ENCODE measurements around the gene ATP13A3. TPM values are rescaled to one million over a fixed set of nuclear protein-coding genes. Genes with fewer than 3 reads are reported as not detected.

ATP13A3 gene
- total and polyA plus RNA-seq, 12 donors: 17.6 to 111 (median 63.3) TPM

- intact Hi-C loops (cut with DNase I): no loop called here
- WGBS, 4 donors: 50 to 60% (median 54%) methylated on average over 7 of the region's 7 CpGs
- Histone ChIP-seq H3K36me3 (replicated peaks in 1 of 2) (peaks cover 0 to 22% of the 10 kb centered on the region in 2 donors), H3K4me1 (replicated peaks in 1 of 2) (no peaks in the 10 kb centered on the region), H3K9me3 (replicated peaks in 1 of 3) (no peaks in the 10 kb centered on the region), H3K27ac (no peak overlapping the region), H3K4me3 (no peak overlapping the region), H3K27me3 (no peaks in the 10 kb centered on the region)
- TF ChIP-seq POLR2A (IDR thresholded peaks at IDR 0.05) (no peak), CTCF (IDR thresholded peaks at IDR 0.05) (no peak)
- DNase-seq: peak in 5 of 7 donors; percentile 29 to 57 (median 41)
These were observed 79.4 kb downstream of the ATP13A3 start for GRCh38 chr3:194407423-194407822.

GRCh38 chr3:194405766-194406165, 81.0 kb downstream of the ATP13A3 start:
- Histone ChIP-seq H3K9me3 (replicated peaks in 1 of 3) (no peaks in the 10 kb centered on the region), H3K4me3 (no peak overlapping the region), H3K27me3 (no peaks in the 10 kb centered on the region), H3K36me3 (replicated peaks in 1 of 2) (peaks cover 0 to 17% of the 10 kb centered on the region in 2 donors), H3K27ac (no peak overlapping the region), H3K4me1 (replicated peaks in 1 of 2) (no peaks in the 10 kb centered on the region)
- WGBS, 4 donors: 90 to 95% (median 94%) methylated on average over 2 of the region's 2 CpGs
- DNase-seq: no peak
- intact Hi-C loops (cut with DNase I): loop anchor here in 1 of 2 donors (2.0 kb wide), 1 partner anchor 71 kb away; no protein-coding TSS in a partner anchor
- no peak for TF ChIP-seq POLR2A (IDR thresholded peaks at IDR 0.05)
- no peak for TF ChIP-seq CTCF (IDR thresholded peaks at IDR 0.05)

DNA sequence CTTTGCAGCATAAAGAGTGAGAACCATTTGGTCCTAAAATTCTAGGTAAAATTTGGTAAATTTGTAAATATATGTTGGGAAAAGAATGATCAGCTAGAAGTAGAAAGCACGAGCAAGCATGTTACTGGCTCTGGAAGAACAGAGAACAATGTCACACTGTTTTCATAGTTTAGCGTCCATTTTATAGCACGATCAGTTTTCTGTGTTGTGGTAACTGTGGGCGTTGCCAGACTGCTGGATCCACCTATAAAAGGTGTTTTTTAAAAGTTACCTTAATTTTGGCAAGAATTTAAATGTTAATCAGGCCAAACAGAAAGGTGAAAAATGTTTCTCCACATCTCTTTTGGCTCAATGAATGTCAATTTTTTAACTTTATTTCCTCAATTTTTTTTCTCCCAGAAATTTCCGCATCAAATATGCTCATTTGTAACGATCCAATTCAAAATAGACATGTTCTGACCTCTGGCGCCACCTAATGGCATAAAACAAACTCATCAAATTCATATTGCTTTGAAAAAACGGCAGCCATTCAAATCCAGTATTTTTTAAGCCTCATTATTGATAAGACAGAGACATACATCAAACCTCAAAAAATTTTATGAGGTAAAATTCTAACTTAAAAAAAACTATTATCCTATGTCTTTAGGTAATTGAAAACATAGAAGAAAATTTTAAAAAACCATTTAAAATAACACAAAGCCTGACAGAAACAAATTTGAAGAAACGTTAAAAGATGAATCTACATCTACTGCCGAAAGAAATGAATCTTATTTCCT, 82.2 kb downstream of the ATP13A3 start:
- 44 to 47% (median 45%) methylated on average over 10 of the region's 10 CpGs for WGBS, 4 donors
- Histone ChIP-seq H3K36me3 (replicated peaks in 1 of 2) (peaks cover 0 to 17% of the 10 kb centered on the region in 2 donors), H3K4me1 (replicated peaks in 1 of 2) (no peaks in the 10 kb centered on the region), H3K9me3 (replicated peaks in 1 of 3) (no peaks in the 10 kb centered on the region), H3K27me3 (no peaks in the 10 kb centered on the region), H3K4me3 (no peak overlapping the region), H3K27ac (no peak overlapping the region)
- DNase-seq: peak in 4 of 7 donors; percentile 25 to 55 (median 44)
- TF ChIP-seq CTCF (IDR thresholded peaks at IDR 0.05) (peak; percentile 54 to 72 (median 60)), POLR2A (IDR thresholded peaks at IDR 0.05) (no peak)
- intact Hi-C loops (cut with DNase I): loop anchor here in 1 of 2 donors (2.0 kb wide), 1 partner anchor 70 kb away; no protein-coding TSS in a partner anchor

GRCh38 chr3:194401868-194402329, 84.9 kb downstream of the ATP13A3 start:
- Histone ChIP-seq H3K27ac (no peak overlapping the region), H3K4me3 (no peak overlapping the region), H3K27me3 (peaks cover 15% of the 10 kb centered on the region), H3K9me3 (replicated peaks in 1 of 3) (no peaks in the 10 kb centered on the region), H3K4me1 (replicated peaks in 1 of 2) (peaks cover 0 to 5% of the 10 kb centered on the region in 2 donors), H3K36me3 (replicated peaks in 1 of 2) (peaks cover 0 to 9% of the 10 kb centered on the region in 2 donors)
- WGBS, 4 donors: 83 to 91% (median 88%) methylated on average over 3 to 8 of the region's 8 CpGs
- TF ChIP-seq POLR2A (IDR thresholded peaks at IDR 0.05) (no peak), CTCF (IDR thresholded peaks at IDR 0.05) (no peak)
- DNase-seq: no peak
- intact Hi-C loops (cut with DNase I): no loop called here
